Right ventricle myocardium inferior (tissue), 1 donor: ENCODE data around the gene GSPT2. TPM values are rescaled to one million over a fixed set of nuclear protein-coding genes. Genes with fewer than 3 reads are reported as not detected.

ENCODE experiments used
- total RNA-seq: library from RNA; stranded (reverse); fragmentation: NEBNext Ultra II Directional; extraction: Animal tissue kit (Norgen Biotek cat#: 25700); gene quantifications from one replicate; pipeline ENCODE4 v1.2.1, GENCODE V29; 2021
- donor health status: DM: no; HTN: yes; CAD: no; lungs with severe emphysema.

The GSPT2 gene
- total RNA-seq, 1 donor from 2014 or later: 8.6 TPM

Other genes with a start within 250 kb of the GSPT2 start
- gene NUDT11, start 246.8 kb upstream of the GSPT2 start, total RNA-seq: 0.14 TPM
- not detected for gene CENPVL3, start 124.5 kb upstream of the GSPT2 start, total RNA-seq
- not detected for gene CENPVL2, start 60.6 kb upstream of the GSPT2 start, total RNA-seq
- gene CENPVL1, start 32.9 kb upstream of the GSPT2 start, total RNA-seq: not detected
- gene MAGED1, start 150.2 kb downstream of the GSPT2 start, total RNA-seq: 56.4 TPM